NCI-H524 (cell line): Measurements from ENCODE around the gene KHDC1.
"Not testable (repeated sequence)": the region's sequence is repeated elsewhere in the genome, so short reads cannot be mapped to it uniquely, and the experiment has no call there.

ENCODE experiments used
- DNase-seq, 2 experiments: peaks; one replicate each; lab custom pipeline; 2025; lab: John Stamatoyannopoulos, UW

Gene KHDC1

GRCh38 chr6:73250016-73250415 lies 13.0 kb downstream of the KHDC1 start:
- DNase-seq, result no peak

GRCh38 chr6:73248192-73248903 lies 14.6 kb downstream of the KHDC1 start:
- DNase-seq, result peak; percentile 81 to 93

GRCh38 chr6:73242001-73242400 lies 21.0 kb downstream of the KHDC1 start:
- no peak for DNase-seq

- no peak for DNase-seq
Measured at GRCh38 chr6:73240730-73241129, 22.3 kb downstream of the KHDC1 start.

- DNase-seq, result no peak
Measured at GRCh38 chr6:73236144-73236750, 26.7 kb downstream of the KHDC1 start.

GRCh38 chr6:73234733-73235132 lies 28.3 kb downstream of the KHDC1 start:
- DNase-seq, result no peak

- DNase-seq, result not testable (repeated sequence)
Measured at GRCh38 chr6:73233971-73234370, 29.0 kb downstream of the KHDC1 start.

GRCh38 chr6:73233048-73233447 lies 29.9 kb downstream of the KHDC1 start:
- DNase-seq, result no peak

- DNase-seq, result no peak
Measured at GRCh38 chr6:73231986-73232391, 31.0 kb downstream of the KHDC1 start.

- no peak for DNase-seq
Measured at GRCh38 chr6:73227606-73228255, 35.3 kb downstream of the KHDC1 start.

- DNase-seq, result no peak
Measured at GRCh38 chr6:73225396-73225795, 37.6 kb downstream of the KHDC1 start, which contains the start of gene KHDC1L. KHDC1L (minus strand) TSS chr6:73225496; CDS start chr6:73225408, 88 bp downstream.

- DNase-seq, result no peak
Measured at GRCh38 chr6:73216859-73217258, 46.1 kb downstream of the KHDC1 start.

GRCh38 chr6:73209117-73209516 lies 53.9 kb downstream of the KHDC1 start:
- no peak for DNase-seq

- peak in 1 of 2 experiments; percentile 4 for DNase-seq
Measured at GRCh38 chr6:73207221-73207837, 55.7 kb downstream of the KHDC1 start.

- no peak for DNase-seq
Measured at GRCh38 chr6:73204252-73204651, 58.7 kb downstream of the KHDC1 start.

GRCh38 chr6:73203098-73203497 lies 59.9 kb downstream of the KHDC1 start:
- DNase-seq, result no peak

GRCh38 chr6:73200735-73201134 lies 62.3 kb downstream of the KHDC1 start:
- no peak for DNase-seq

- no peak for DNase-seq
Measured at GRCh38 chr6:73200247-73200646, 62.7 kb downstream of the KHDC1 start.

GRCh38 chr6:73194744-73195143 lies 68.3 kb downstream of the KHDC1 start:
- no peak for DNase-seq

- DNase-seq, result not testable (repeated sequence)
Measured at GRCh38 chr6:73193302-73193701, 69.7 kb downstream of the KHDC1 start.
